Fibroblast of lung (primary cell): Measurements from ENCODE around the gene FBN3.

ENCODE experiments used
- CTCF ChIP-seq, 2 donors: IDR thresholded peaks in 1 of 2; conservative IDR thresholded peaks in 1 of 2; 1 replicate in 1 of 2; 2 replicates in 1 of 2; pipeline ENCODE4 v1.5.1; 2011 to 2012; ENCODE audit warnings: low read length in 2 of 2, control low read depth in 1 of 2, inconsistent platforms in 1 of 2, low read depth in 1 of 2, mild to moderate bottlenecking in 1 of 2
- EZH2 ChIP-seq: IDR thresholded peaks from 2 replicates; pipeline ENCODE4 v1.5.1; 2012; ENCODE audit warnings: low read length, control low read depth, mild to moderate bottlenecking; ENCODE audit errors: missing control alignments

GRCh38 chr19:8086849-8087248 is 62.5 kb downstream of the FBN3 start:
- no peak for TF ChIP-seq CTCF (conservative IDR thresholded peaks at IDR 0.05 in 1 of 2, IDR thresholded peaks at IDR 0.05 in 1 of 2; ENCODE audit: low read depth in 1 of 2, low read length in 2 of 2)
- TF ChIP-seq EZH2: no peak
